Right lobe of liver (tissue), 4 donors: ENCODE measurements around the gene RPA1.
A peak's percentile ranks its signal among the peaks of the same experiment; 100 is the strongest.

ENCODE experiments used
- CTCF ChIP-seq, 4 donors: fragments of 200-600 bp in 3 of 4; fragments of 450-650 bp in 1 of 4; IDR thresholded peaks; one replicate each; pipeline versions ENCODE4 v1.5.1 to v1.8.0; 2016 to 2022; ENCODE audit warnings: antibody characterized with exemption in 4 of 4, mild to moderate bottlenecking in 2 of 4
- POLR2A ChIP-seq: fragments of 450-650 bp; IDR thresholded peaks from one replicate; pipeline ENCODE4 v1.6.1; 2017; ENCODE audit warnings: antibody characterized with exemption, mild to moderate bottlenecking
- donor health status: DM: no; HTN: no; CAD: no.
- donor health status: DM: no; HTN: no; CAD: no.
- donor health status: DM: no; HTN: yes; CAD: no.

DNA sequence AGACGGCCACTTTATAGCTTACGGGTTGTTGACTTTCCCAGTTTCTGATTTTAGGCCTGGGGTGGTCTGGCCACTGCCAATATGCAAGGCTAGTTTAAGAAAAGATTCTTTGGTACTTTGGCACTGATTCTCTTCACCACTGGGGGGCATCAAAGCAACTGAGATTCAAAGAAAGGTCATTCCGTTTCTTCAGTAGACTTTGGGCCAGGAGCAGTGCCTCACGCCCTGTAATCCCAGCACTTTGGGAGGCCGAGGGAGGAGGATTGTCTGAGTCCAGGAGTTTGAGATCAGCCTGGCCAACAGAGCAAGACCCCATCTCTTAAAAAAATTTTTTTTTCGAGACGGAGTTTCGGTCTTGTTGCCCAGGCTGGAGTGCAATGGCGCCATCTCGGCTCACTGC, 53.0 kb downstream of the RPA1 start:
- TF ChIP-seq CTCF (IDR thresholded peaks at IDR 0.05) = peak; percentile 34 to 55 (median 46)
- TF ChIP-seq POLR2A = no peak
